Activated T-helper 2 cell treated with anti-CD3 and anti-CD28 coated beads, Interferon-gamma antibody, Interleukin-2, Interleukin-4, amounts not matched to agents 10 μg/mL and 5 μg/mL and 100 μg/mL, durations not matched to agents 14 hours and 24 hours and 36 hours (primary cell): ENCODE results near the gene WNT6. TPM values are rescaled to one million over a fixed set of nuclear protein-coding genes. Genes with fewer than 3 reads are reported as not detected.

Experiments
- DNase-seq: peaks from one replicate; pipeline ENCODE4 v3.0.0; 2021; ENCODE audit warnings: low spot score
- H3K27ac Mint-ChIP-seq: one replicate; pipeline ENCODE4 v1.8.0; 2021; ENCODE audit warnings: mixed read lengths
- H3K27me3 Mint-ChIP-seq: one replicate; pipeline ENCODE4 v1.8.0; 2021; ENCODE audit warnings: low read depth, mixed read lengths
- H3K36me3 Mint-ChIP-seq: one replicate; pipeline ENCODE4 v1.8.0; 2021; ENCODE audit warnings: low read depth, mixed read lengths
- H3K4me1 Mint-ChIP-seq: one replicate; pipeline ENCODE4 v1.8.0; 2021; ENCODE audit warnings: low read depth, mixed read lengths
- H3K4me3 Mint-ChIP-seq: one replicate; pipeline ENCODE4 v1.8.0; 2021; ENCODE audit warnings: low read depth, mild to moderate bottlenecking, moderate library complexity, mixed read lengths
- H3K9me3 Mint-ChIP-seq: one replicate; pipeline ENCODE4 v1.8.0; 2021; ENCODE audit warnings: mixed read lengths
- intact Hi-C: fragments of 100-400 bp; cut with micrococcal nuclease; formaldehyde crosslinking; loops from one replicate; pipeline ENCODE4 v1.15.1; 2023
- total RNA-seq: library from RNA; stranded (reverse); gene quantifications from 2 replicates; pipeline ENCODE4 v1.2.3, GENCODE V29; 2022

Gene WNT6
- total RNA-seq, 1 donor from 2014 or later = not detected

GRCh38 chr2:218865999-218866398, 6.4 kb downstream of the WNT6 start:
- no peaks in the 10 kb centered on the region for H3K36me3 Mint-ChIP-seq
- no peak overlapping the region for H3K27ac Mint-ChIP-seq
- H3K9me3 Mint-ChIP-seq = no peaks in the 10 kb centered on the region
- no peak for DNase-seq
- H3K4me3 Mint-ChIP-seq = no peak overlapping the region
- peaks cover 72% of the 10 kb centered on the region for H3K27me3 Mint-ChIP-seq
- H3K4me1 Mint-ChIP-seq = peaks cover under 1% of the 10 kb centered on the region
- intact Hi-C loops = no loop called here

DNA sequence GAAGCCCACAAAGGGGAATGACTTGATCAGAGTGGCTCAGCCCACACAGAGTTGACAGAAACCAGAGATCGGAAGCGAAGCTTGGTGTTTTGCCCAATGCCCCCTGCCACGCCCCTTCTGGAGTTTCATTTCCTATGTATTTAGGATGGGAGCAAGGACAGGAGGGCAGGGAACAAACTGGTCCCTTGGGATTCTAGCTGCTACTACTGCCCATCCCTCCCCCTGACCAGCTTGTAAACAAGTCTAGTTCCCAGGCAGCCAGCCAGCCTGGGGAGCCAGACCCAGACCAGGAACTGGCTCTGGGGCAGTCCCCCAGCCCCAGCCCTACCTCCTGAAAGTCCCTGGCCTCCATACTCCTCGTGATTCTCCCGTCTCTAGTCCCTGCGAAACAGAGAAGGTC, 8.3 kb downstream of the WNT6 start:
- no peak for DNase-seq
- no peaks in the 10 kb centered on the region for H3K9me3 Mint-ChIP-seq
- intact Hi-C loops = no loop called here
- H3K36me3 Mint-ChIP-seq = no peaks in the 10 kb centered on the region
- H3K4me1 Mint-ChIP-seq = peaks cover 4% of the 10 kb centered on the region
- no peak overlapping the region for H3K4me3 Mint-ChIP-seq
- H3K27ac Mint-ChIP-seq = no peak overlapping the region
- peaks cover 72% of the 10 kb centered on the region for H3K27me3 Mint-ChIP-seq

DNA sequence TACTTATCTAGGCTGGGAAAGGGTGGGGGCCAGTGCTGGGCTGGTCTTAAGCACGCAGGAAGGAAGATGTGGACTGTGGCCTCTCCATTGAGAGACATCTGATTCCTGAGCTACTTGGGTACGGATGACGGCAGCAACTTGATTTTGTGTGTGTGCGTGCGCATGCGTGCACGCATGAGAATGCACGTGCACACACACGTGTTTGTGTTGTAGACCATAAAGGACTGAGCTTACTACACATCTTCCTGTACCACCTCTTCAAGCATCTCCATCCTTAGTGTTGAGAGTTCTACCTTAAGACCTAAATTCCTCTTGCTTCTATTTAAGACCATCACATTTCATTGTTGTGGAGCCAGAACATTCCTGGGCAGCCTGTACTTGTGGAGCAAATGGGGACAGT, 9.5 kb downstream of the WNT6 start:
- Mint-ChIP-seq H3K4me1 (peaks cover 4% of the 10 kb centered on the region), H3K27ac (no peak overlapping the region), H3K27me3 (peaks cover 67% of the 10 kb centered on the region), H3K36me3 (no peaks in the 10 kb centered on the region), H3K4me3 (no peak overlapping the region), H3K9me3 (no peaks in the 10 kb centered on the region)
- intact Hi-C loops = no loop called here
- no peak for DNase-seq

DNA sequence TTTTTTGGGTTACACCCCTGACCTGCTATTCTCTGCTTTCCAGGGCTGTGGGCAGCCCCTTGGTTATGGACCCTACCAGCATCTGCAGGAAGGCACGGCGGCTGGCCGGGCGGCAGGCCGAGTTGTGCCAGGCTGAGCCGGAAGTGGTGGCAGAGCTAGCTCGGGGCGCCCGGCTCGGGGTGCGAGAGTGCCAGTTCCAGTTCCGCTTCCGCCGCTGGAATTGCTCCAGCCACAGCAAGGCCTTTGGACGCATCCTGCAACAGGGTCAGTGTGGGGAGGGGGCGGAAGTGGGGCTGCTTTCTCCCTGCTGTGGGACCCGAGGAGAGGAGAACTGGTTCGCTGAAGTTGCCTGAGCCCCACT, 11.4 kb downstream of the WNT6 start:
- Mint-ChIP-seq H3K27ac (no peak overlapping the region), H3K9me3 (no peaks in the 10 kb centered on the region), H3K4me1 (peaks cover 4% of the 10 kb centered on the region), H3K4me3 (no peak overlapping the region), H3K36me3 (no peaks in the 10 kb centered on the region), H3K27me3 (peaks cover 74% of the 10 kb centered on the region)
- intact Hi-C loops = loop anchor here (5.0 kb wide), 1 partner anchor 191 kb away; the partner anchor contains the start of gene IHH
- DNase-seq = no peak

- intact Hi-C loops = loop anchor here (5.0 kb wide), 1 partner anchor 191 kb away; the partner anchor contains the start of gene IHH
- no peak overlapping the region for H3K27ac Mint-ChIP-seq
- peak overlapping the region; percentile 28 for H3K4me3 Mint-ChIP-seq
These were observed 12.0 kb downstream of the WNT6 start for GRCh38 chr2:218871345-218872302.

GRCh38 chr2:218872645-218873358, 13.2 kb downstream of the WNT6 start:
- Mint-ChIP-seq H3K4me3 (no peak overlapping the region), H3K4me1 (peaks cover 6% of the 10 kb centered on the region), H3K27me3 (peaks cover 75% of the 10 kb centered on the region), H3K27ac (no peak overlapping the region), H3K36me3 (no peaks in the 10 kb centered on the region), H3K9me3 (no peaks in the 10 kb centered on the region)
- DNase-seq = no peak
- intact Hi-C loops = loop anchor here (5.0 kb wide), 1 partner anchor 189 kb away; the partner anchor contains the start of gene IHH

More at GRCh38 chr2:218871345-218872302, 12.0 kb downstream of the WNT6 start:
- H3K27me3 Mint-ChIP-seq = peaks cover 76% of the 10 kb centered on the region
- no peaks in the 10 kb centered on the region for H3K9me3 Mint-ChIP-seq
- H3K36me3 Mint-ChIP-seq = no peaks in the 10 kb centered on the region
- no peak for DNase-seq
- peaks cover 4% of the 10 kb centered on the region for H3K4me1 Mint-ChIP-seq

DNA sequence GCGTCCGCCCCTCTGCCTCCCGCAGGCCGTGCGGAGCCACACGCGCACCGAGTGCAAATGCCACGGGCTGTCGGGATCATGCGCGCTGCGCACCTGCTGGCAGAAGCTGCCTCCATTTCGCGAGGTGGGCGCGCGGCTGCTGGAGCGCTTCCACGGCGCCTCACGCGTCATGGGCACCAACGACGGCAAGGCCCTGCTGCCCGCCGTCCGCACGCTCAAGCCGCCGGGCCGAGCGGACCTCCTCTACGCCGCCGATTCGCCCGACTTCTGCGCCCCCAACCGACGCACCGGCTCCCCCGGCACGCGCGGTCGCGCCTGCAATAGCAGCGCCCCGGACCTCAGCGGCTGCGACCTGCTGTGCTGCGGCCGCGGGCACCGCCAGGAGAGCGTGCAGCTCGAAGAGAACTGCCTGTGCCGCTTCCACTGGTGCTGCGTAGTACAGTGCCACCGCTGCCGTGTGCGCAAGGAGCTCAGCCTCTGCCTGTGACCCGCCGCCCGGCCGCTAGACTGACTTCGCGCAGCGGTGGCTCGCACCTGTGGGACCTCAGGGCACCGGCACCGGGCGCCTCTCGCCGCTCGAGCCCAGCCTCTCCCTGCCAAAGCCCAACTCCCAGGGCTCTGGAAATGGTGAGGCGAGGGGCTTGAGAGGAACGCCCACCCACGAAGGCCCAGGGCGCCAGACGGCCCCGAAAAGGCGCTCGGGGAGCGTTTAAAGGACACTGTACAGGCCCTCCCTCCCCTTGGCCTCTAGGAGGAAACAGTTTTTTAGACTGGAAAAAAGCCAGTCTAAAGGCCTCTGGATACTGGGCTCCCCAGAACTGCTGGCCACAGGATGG, 14.0 kb downstream of the WNT6 start:
- H3K9me3 Mint-ChIP-seq = no peaks in the 10 kb centered on the region
- H3K36me3 Mint-ChIP-seq = no peaks in the 10 kb centered on the region
- H3K27me3 Mint-ChIP-seq = peaks cover 70% of the 10 kb centered on the region
- intact Hi-C loops = loop anchor here (5.0 kb wide), 1 partner anchor 189 kb away; the partner anchor contains the start of gene IHH
- no peak overlapping the region for H3K27ac Mint-ChIP-seq
- no peak overlapping the region for H3K4me3 Mint-ChIP-seq
- peaks cover 6% of the 10 kb centered on the region for H3K4me1 Mint-ChIP-seq
- DNase-seq = no peak

- Mint-ChIP-seq H3K36me3 (no peaks in the 10 kb centered on the region), H3K4me1 (peaks cover 14% of the 10 kb centered on the region), H3K27me3 (peaks cover 63% of the 10 kb centered on the region), H3K4me3 (no peak overlapping the region), H3K27ac (no peak overlapping the region), H3K9me3 (no peaks in the 10 kb centered on the region)
- intact Hi-C loops = loop anchor here (1.0 to 2.0 kb wide), 2 partner anchors 23 to 105 kb away; no protein-coding TSS in a partner anchor
- DNase-seq = no peak
These were observed 16.2 kb downstream of the WNT6 start for GRCh38 chr2:218875692-218876246.

DNA sequence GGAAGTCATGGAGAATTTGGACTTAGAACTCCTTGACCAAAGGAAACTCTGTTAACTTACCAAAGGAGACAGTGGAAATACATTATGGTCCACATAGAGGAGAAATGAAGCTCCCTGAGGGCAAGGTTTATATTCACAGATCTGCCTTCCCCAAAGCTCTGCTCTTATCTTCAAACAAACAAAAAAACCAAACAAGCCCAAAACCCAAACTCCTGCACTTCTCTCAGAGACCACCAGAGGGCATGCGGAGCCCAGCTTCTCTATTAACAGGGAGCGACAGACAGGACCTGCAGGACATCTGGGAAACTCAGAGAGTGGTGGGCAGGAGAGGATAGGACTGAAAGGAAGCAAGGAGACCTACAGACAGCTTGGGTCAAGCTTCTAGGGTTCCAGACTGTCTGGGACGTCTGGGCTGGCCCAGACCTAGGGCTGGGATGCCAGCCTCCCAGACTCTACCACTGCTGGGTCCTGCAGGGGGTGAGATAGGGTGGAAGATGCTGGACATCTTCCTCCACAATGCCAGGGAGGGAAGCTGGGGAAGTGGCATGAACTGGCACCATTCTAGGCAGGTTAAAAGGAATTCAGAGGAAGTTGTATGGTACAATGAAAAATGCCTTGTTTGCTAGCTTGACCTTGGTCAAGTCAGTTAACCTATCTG, 17.1 kb downstream of the WNT6 start:
- DNase-seq = peak; percentile 56
- peaks cover 68% of the 10 kb centered on the region for H3K27me3 Mint-ChIP-seq

DNA sequence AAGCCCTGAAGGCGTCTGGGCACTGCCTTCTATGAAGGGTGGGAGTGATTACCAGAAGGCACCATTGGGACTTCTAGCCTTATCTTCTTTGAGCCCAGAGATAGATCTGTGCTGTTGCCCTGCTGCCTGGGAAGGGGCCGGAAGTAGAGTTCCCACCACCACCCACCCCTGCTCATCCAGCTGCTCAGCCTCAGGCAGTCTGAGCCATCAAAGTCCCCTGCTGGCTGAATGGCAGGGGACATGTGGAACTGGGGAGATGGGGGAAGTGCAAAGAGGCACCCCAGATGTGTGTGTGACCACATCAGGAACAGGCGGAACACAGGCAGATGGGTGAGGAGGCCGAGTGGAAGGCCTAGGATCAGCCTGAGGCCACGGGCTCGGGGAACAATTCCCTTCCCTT, 17.7 kb downstream of the WNT6 start:
- Mint-ChIP-seq H3K4me1 (peaks cover 16% of the 10 kb centered on the region), H3K9me3 (no peaks in the 10 kb centered on the region), H3K4me3 (no peak overlapping the region), H3K27me3 (peaks cover 67% of the 10 kb centered on the region), H3K36me3 (no peaks in the 10 kb centered on the region), H3K27ac (no peak overlapping the region)
- intact Hi-C loops = loop anchor here (2.0 kb wide), 1 partner anchor 103 kb away; no protein-coding TSS in a partner anchor
- DNase-seq = no peak

More for the DNA sequence above, 17.1 kb downstream of the WNT6 start:
- H3K4me1 Mint-ChIP-seq = peaks cover 17% of the 10 kb centered on the region
- H3K27ac Mint-ChIP-seq = no peak overlapping the region
- no peak overlapping the region for H3K4me3 Mint-ChIP-seq
- no peaks in the 10 kb centered on the region for H3K9me3 Mint-ChIP-seq
- no peaks in the 10 kb centered on the region for H3K36me3 Mint-ChIP-seq
- intact Hi-C loops = loop anchor here (1.0 to 2.0 kb wide), 2 partner anchors 22 to 104 kb away; no protein-coding TSS in a partner anchor

- DNase-seq = no peak
- intact Hi-C loops = loop anchor here (2.0 kb wide), 1 partner anchor 103 kb away; no protein-coding TSS in a partner anchor
- Mint-ChIP-seq H3K4me3 (no peak overlapping the region), H3K36me3 (no peaks in the 10 kb centered on the region), H3K4me1 (peaks cover 18% of the 10 kb centered on the region), H3K27ac (no peak overlapping the region), H3K9me3 (no peaks in the 10 kb centered on the region), H3K27me3 (peaks cover 67% of the 10 kb centered on the region)
These were observed 18.3 kb downstream of the WNT6 start for GRCh38 chr2:218877891-218878290.
